NCI-H1694 (cell line): ENCODE measurements around the gene KRT24.
"Not testable (repeated sequence)": the region's sequence is repeated elsewhere in the genome, so short reads cannot be mapped to it uniquely, and the experiment has no call there.

Experiments used
- DNase-seq: peaks from one replicate; lab custom pipeline; 2025; lab: John Stamatoyannopoulos, UW

KRT24 gene

DNA sequence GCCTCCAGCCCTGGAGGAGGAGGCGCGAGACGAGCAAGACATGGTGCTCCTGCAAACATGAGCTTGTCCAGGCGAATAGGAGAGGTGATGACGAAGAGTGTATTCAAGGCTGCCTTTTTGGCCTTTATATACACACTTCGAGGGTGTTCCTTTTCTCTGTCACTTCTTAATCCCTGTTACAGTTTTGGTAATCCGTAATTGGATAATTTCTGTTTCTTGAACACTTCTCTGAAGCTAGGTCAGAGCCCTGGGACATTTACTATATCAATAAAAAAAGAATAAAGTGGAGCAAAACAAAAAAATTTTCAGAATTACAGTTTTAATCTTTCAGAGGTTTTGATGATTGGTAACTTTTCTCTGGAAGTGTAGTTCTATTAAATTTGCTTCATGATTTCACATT is at the start of gene KRT24:
TSS of gene KRT24 (minus strand) at position 101 of the 400 bp plus-strand sequence. CDS start at position 42, 59 bp downstream.
- no peak for DNase-seq

DNA sequence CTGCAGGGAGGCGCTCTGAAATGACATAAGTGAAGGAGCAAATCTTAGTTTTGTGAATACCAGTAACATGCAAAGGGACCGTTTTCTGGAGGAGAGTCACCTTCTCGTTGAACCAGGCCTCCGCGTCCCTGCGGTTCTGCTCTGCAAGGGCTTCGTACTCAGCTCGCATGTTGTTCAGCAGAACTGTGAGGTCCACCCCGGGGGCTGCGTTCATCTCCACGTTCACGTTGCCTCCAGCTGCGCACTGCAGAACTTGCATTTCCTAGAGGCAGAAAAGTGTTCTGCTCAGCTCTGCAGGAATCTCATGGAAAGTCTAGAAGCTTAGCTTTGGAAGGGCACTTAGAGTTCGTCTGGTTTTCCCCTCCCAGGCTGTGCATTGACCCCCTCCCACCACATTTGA is 47.5 kb upstream of the KRT24 start:
- DNase-seq: no peak

DNA sequence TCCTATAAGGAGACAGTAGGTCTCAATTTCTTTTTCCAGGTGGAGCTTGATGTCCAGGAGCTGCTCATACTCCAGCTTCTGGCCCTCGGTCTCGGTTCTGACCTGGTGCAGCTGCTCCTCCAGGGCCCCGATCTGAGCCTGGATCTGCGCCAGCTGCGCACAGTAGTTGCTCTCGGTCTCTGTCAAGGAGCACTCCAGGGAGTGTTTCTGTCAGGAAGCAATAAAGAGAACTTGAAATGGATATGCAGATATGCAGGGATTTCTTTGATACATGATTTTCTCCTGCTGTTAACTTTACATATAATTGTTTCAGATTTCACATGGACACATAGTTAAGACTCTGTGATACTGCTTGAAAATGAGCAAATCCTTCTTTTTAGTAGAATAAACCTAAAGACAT is 46.8 kb upstream of the KRT24 start:
- no peak for DNase-seq

DNA sequence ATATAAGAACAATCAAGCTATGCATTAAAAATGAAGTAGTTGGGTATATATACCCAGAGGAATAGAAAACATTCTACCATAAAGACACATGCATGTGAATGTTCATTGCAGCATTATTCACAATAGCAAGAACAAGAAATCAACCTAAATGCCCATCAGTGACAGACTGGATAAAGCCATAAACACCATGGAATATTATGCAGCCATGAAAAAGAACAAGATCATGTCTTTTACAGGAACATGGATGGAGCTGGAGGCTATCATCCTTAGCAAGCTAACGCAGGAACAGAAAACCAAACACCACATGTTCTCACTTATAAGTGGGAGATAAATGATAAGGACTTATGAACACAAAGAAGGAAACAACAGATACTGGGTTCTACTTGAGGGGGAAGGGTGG is 45.1 kb upstream of the KRT24 start:
- DNase-seq: not testable (repeated sequence)

DNA sequence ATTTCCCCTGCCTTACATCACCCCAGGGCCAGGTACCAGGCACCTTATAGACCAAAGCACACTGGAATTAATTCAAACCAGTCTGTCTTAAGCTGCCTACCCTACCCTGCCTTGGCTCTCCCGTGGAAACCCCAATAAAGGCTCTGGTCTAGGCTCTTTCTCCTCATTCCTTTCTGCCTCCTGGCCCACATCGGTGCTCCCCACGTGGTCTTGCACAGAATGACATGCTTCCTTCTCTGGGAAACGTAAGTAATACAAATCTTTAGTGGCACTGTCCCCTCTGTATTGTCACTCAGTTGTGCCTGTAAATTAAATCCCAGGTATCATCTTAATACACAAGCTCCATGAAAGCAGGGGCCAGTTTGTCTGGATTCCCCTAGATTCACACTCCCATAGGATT is 35.0 kb upstream of the KRT24 start:
- DNase-seq: no peak

DNA sequence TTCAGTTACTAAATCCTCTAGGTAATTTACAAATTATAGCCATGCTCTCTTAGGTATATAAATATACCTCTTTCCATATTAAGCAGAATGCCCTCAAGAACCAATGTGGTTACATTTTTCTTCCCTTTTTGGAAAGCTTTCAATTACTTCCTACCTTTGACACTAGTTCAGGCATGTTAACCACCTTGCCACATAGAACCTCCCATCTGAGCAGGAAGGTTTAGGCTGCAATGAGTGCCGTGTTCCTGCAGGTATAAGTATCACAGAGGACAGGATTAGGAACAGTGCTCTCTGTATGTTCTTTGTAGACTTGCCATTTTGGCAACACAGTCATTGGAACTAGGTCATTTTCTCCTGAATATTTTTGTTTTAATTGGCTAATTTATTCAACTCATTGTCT is 31.5 kb upstream of the KRT24 start:
- DNase-seq: no peak

DNA sequence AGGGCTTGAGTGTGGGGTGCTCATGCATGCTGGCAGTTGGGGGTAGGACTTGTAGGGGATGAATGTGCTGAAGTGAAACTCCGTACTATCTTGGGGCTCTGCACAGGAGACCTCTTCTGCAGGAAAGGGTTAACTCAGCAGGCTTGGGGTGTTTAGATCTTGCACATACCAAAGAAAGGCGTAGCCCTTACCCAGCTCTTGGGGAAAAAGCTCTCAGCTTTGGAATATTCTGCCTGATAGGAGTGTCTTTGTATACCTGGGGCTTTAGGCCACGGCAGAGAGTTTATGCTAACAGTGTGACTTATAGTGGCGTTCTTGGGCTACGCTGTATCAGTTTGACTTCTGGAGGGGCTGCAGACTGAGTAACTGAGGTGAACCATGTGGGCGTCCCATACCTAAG is 30.5 kb upstream of the KRT24 start:
- no peak for DNase-seq

DNA sequence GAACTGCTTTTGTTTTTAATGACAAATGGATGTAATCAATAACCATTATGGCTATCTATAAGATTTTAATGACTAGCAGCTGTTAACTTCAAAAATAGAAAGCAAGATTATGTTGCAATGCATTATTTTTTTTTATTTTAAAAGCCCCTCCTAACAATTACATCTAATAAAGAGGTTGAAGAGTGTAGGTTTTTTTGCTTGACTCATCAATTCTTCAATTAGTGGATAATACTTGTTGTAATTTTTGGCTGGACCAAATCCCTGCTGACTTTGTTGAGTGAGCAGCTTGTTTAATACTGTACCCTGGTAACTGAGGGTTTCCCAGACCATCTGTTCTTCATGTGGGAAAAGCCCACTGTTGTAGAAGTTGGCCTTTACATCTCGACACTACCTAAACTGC is 27.4 kb upstream of the KRT24 start:
- DNase-seq: no peak

DNA sequence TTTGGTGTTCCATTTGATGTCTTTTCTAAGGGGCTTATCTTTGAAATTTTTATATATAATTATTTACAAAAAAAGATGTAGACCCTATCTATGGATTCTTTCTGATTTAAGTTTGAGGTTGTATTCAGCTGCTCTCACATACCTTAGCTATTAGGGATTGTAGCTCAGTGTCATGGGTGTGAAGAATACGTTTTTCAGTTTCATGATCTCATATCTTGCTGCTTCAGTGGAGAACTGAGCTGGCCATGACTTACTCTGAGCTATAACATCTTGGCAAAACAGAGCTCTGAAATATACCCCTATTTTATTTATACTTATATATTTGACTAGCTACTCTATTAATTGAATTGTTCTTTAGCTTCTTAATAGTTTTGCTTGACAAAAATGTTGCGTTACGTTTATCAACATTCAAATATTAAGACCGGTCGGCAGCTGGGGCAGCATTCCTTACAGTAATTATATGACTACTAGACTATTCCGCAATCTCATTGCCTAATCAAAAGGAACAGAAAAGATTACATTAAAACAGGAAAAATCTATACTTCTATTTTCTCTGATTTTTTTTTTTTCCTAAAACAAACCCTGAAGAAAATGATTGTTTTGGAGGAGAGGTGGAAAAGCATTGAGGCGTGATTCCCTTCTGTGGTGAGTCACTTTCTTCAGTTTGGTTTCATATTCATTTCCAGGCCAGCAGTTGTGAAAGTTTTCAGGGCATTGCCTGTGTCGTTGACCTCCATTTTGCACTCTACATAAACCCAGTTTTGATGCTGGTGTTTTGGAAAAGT is 24.1 kb upstream of the KRT24 start:
- no peak for DNase-seq

DNA sequence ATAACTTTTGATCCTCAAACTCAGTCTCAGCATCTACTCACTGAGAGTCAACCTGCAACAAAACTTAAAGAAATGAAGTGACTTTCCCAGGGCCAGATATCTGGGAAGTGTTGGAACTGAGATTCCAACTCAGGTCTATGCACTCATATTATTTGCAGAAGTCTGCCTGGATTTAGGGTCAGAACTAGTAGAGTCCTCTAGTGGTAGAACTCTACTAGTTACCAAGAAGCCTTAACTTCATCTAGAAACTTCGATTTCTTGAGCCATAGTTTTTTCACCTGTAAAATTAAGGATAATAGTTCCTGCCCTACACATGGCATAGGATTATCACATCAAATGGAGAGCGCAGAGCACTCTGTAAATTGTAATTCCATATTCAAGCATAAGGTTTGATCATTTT is 23.4 kb upstream of the KRT24 start:
- no peak for DNase-seq

DNA sequence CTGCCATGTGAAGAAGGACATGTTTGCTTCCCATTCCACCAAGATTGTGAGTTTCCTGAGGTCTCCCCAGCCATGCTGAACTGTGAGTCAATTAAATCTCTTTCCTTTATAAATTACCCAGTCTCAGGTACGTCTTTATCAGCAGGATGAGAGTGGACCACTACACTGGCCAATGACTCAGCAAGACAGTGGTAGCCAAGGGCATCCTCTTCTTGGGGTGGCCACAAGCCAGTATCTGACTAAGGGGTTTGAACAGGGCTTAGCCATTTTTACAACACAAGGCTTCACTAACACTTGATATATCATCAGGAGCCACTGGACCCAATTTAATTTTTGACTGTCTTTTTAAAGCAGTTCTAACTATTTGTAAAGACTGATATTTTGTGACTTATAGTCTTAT is 21.1 kb upstream of the KRT24 start:
- DNase-seq: no peak

DNA sequence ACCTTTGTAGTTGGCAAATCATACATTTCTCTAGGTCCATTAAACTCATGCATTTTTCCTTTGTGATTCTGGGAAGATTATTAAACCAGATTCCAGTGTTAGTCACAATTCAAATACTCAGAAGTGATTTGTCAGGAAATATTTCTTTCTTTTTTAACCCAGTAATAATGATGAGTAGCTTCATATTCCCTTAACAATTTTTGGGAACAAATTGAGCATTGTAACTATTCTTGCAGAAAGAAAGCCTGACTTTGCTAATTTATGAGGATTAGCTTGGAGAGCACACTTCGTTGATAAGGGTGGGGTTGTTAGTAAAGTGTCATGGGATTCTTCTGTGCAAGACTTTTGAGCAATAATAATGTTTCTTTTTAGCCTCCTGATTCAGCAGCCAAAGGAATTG is 18.7 kb upstream of the KRT24 start:
- no peak for DNase-seq

DNA sequence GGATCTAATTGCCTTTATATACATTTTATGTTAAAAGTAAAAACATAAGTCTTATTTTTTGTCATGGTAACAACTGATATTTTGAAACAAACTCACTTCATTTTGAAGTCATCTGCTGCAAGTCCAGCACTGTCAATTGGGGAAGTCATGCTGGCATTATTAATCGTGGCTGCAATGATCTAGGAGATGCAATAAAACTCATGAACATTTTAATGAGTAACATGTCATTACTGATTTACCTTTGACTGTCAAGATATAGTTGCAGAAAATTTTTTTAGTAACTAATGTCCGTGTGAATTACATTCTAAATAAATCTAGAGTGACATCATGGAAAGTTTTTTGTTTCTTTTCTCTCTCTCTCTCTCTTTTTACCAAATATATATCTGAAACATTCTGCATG is 17.3 kb upstream of the KRT24 start:
- no peak for DNase-seq

DNA sequence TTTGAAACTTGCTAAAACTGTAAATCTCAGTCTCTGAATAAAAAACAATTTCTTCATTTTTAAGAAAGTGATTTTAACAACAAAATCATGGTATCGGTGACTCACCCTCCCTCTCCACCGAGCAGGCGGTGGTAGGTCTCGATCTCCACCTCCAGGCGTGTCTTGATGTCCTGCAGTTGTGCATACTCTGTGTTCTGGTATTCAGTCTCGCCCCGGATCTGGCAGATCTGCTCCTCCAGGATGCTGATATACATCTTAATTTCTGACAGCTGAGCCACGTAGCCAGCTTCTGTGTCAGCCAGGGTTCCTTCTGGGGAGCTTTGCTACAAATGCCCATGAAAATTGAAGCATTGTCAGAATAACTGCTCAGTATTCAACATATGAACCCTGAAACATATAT is 15.4 kb upstream of the KRT24 start:
- DNase-seq: no peak

DNA sequence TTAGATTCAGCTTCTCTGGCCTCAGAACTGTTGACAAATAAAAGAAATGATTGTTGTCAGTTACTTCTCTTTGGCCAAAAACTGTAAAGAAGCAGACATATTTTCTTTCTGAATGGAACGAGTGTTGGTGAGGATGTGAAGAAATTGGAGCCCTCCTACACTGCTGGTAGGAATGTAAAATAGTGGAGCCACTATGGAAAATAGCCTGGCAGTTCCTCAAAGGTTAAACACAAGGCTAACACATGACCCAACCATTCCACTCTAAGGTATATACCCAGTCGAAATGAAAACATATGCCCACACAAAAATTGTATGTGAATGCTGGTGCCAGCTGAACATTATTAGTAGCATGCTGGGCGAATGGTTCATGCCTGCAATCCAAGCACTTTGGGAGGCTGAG is 14.2 kb upstream of the KRT24 start:
- no peak for DNase-seq

DNA sequence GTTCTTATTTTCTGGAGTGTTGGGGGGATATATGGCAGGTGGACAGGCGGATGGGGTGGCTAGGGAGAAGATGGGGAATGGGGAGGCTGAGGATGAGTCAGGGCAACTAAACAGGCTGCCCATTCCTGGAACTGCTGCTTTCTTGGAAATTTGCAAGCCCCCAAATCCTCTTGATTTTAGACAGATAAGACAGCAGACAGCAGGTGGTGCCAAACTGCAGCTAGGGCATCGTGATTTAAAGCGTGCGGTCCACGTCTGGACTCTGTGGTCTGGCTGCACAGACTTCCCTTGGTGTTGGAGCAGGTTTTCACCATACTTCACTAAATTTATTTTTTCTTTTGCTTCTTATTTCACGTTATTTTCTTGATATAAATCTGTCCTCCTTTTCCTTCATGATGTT is 10.9 kb upstream of the KRT24 start:
- DNase-seq: no peak

DNA sequence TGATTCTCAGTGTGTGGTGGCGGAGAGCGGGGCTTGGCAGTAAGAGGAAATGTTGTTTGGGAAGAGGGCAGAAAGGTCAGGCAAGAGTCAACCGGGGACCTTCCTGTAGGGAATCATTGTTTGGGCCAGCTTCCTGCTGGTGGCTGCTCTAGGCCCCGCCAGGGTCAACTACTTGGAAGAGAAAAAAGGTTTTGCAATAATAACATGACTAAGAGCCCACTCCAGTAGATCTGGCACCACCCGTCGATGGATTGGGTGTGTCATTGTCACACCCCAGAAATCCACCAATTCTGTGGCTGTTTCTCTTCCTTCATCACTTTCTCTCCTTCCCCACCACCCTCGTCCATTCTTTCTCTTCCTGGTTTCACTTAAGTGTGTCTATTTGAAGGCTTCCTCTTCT is 4.2 kb upstream of the KRT24 start:
- no peak for DNase-seq

DNA sequence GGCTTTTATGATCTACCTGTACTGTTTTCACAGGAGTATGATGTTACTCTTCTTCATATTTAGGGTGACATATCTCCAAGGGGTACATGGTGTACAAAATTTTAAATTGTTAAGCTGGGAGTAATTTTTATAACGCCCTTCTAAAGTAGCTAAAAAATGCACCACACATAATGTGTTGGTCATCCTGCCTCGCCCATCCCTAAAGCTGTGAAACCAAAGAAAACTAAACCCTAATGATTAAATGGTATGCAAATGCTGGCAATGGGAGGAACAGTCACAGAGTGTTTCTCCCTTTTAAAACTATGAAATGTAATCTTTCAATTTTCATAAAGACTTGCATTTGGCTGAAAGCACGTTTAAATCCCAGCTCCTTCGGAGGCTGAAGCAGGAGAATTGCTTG is 2.0 kb upstream of the KRT24 start:
- DNase-seq: no peak

DNA sequence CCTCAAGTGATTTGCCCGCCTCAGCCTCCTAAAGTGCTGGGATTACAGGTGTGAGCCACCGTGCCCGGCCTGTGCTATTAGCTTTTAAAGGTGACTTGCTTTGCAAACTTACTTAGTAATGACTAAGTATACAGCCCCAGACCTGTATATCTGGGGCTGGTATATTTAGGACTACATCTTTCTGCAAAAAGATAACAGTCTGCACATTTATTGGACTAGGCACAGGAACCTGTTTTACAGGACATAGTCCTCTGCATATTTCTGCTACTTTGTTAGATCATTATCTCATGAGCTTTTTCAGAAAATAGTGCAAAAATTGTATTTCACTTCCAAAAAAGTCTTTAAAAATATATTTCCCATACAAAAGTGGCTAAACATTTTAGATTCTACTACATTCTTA is 1.3 kb downstream of the KRT24 start:
- DNase-seq: no peak

DNA sequence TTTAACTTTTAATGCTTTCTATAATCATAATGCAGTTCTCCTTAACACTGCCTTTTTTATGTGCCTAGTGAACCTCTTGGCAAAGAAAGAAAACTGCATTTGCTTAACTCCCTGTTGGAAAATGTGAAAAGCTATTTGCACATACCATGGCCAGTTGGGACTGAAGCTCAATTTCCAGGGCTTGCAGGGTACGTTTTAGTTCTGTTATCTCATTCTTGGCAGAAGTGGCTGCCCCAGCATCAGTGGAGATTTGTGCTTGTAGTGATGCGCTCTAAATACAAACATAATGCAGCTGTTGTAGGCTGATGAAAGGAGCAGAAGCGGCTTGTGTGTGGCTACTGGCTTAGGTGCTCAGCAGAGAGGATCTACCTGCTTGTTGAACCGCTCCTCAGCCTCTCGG is 3.7 kb downstream of the KRT24 start:
- no peak for DNase-seq

DNA sequence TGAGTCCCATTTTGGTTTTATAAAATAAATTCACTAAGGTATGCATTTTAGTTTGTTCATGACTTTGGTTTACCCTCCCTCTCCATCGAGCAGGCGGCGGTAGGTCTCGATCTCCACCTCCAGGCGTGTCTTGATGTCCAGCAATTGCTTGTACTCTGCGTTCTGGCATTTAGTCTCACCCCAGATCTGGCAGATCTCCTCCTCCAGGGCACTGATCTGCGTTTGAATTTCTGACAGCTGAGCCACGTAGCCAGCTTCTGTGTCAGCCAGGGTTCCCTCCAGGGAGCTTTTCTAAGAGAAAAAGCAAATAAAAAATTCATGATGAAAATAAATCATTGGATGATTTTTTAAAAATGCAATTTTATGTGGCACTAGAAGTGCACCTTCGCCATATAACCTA is 4.2 kb downstream of the KRT24 start:
- DNase-seq: no peak

DNA sequence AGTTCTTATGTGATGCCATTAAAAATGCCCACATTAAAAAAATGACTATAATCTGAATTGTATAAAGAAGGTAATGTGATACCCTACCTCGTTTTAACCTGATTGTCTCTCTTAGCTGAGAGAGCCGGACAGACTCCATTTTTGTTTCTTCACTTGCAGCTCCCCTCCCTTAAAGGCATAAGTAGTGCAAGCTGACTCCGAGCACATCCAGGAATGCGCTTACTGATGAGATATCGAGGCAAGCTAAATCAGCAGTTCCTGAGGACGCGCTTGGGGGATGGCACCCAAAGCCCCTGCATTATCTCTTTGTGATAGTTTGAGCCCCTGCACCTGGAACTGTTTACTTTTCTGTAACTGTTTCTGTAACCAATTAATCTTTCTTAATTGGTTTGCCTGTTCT is 6.3 kb downstream of the KRT24 start:
- DNase-seq: no peak

DNA sequence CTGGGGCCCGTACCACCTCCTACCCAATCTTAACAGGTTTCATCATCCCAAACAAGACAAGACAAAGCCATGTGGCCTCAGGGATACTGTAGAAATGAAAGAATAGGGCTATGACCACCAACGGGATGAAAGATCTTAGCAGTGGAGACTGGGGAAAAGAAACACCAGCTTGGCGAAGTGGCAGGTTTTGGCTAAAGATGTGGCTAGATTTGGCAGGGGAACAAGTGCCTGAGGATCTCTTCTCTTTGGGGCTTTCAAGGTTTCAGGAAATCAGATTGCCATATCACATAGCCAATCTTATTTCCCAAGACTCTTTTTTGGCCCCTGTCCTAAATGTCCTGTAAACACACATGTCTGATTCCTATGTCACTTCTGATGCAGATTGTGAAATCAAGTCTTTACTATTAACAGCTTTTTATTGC is 6.9 kb downstream of the KRT24 start:
- no peak for DNase-seq

DNA sequence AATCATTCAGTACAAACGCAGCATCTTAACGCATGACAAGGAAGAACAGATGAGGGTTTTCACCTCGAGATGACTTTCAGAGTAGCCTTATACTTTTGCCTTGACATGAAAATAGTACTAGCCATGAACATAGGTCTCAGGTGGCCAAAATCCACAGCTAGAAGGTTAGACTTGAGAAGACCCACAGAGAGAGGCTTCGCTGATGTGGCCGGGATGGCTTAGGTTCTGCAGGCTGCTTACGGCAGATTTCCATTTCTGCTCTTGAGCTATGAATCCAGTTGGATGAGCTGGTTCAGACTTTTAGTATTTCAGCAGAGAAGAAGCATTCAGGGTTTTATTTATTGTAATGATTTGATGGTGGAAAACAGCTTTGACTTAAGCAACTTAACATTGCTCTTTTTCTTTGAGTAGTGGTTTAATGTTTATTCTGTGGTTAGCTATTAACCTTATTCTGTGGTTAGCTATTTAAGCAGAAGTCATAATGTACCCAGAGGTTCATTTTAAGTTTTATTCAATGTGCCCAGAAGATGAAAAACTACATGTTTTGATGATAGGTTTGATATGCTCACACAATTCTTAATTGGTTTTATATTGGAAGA is 7.6 kb downstream of the KRT24 start:
- no peak for DNase-seq
